K562 (cell line): Measurements from ENCODE around the gene FXYD1. TPM values are rescaled to one million over a fixed set of nuclear protein-coding genes. Genes with fewer than 3 reads are reported as not detected.

Experiments used
- ARID1B ChIP-seq: fragments of 450-650 bp; IDR thresholded peaks from 2 replicates; pipeline ENCODE4 v1.6.1; 2016; ENCODE audit warnings: antibody characterized with exemption, mild to moderate bottlenecking, inconsistent platforms
- GTF3C2 ChIP-seq: IDR thresholded peaks from 3 replicates; pipeline ENCODE4 v1.6.1; 2011; ENCODE audit warnings: borderline replicate concordance, mild to moderate bottlenecking, moderate library complexity; ENCODE audit not compliant: insufficient read length; ENCODE audit errors: extremely low read depth
- MLLT1 ChIP-seq, 2 experiments: fragments of 450-650 bp; IDR thresholded peaks; 2 replicates each; pipeline ENCODE4 v1.6.1; 2016
- NKRF ChIP-seq: fragments of 450-650 bp; IDR thresholded peaks from 2 replicates; pipeline ENCODE4 v1.6.1; 2016; ENCODE audit warnings: borderline replicate concordance
- NR2C1 ChIP-seq, 2 experiments: fragments of 450-650 bp; IDR thresholded peaks; 2 replicates each; pipeline ENCODE4 v1.6.1; 2017; ENCODE audit warnings: mild to moderate bottlenecking in 2 of 2, antibody characterized with exemption in 1 of 2, inconsistent platforms in 1 of 2, missing compliant biosample characterization in 1 of 2, missing genetic modification characterization in 1 of 2
- RB1 ChIP-seq: fragments of 450-650 bp; IDR thresholded peaks from 2 replicates; pipeline ENCODE4 v1.6.1; 2017; ENCODE audit warnings: low read depth, mild to moderate bottlenecking
- SOX6 ChIP-seq: fragments of 450-650 bp; IDR thresholded peaks from 2 replicates; pipeline ENCODE4 v1.6.1; 2014; ENCODE audit warnings: mild to moderate bottlenecking
- ZC3H11A ChIP-seq: IDR thresholded peaks from 2 replicates; pipeline ENCODE4 v1.6.1; 2012; ENCODE audit warnings: low read depth, low read length, improper control_type of control experiment
- polyA plus RNA-seq, 8 experiments: library from polyadenylated mRNA; depleted of rRNA in 4 of 8; stranded (reverse) in 5 of 8; unstranded in 3 of 8; fragments of >200 nt; fragmentation: Nextera tagmentation in 2 of 8; fragmentation: Illumina TruSeq in 1 of 8; extraction: Ambion mirVana in 2 of 8; extraction: Trizol in 1 of 8; gene quantifications; 2 replicates each; pipeline versions ENCODE4 v1.2.1 to v1.2.3, GENCODE V29; 2011 to 2014; ENCODE audit warnings: inconsistent platforms in 1 of 8, missing spikeins in 1 of 8
- total RNA-seq, 7 experiments: library from RNA; depleted of rRNA in 6 of 7; stranded (reverse); fragments of >200 nt in 6 of 7; fragmentation: Illumina TruSeq in 2 of 7; extraction: Trizol in 2 of 7; gene quantifications; 2 replicates each; pipeline versions ENCODE4 v1.2.1 to v1.2.3, GENCODE V29; 2011 to 2021; ENCODE audit warnings: low replicate concordance in 1 of 7
- TF ChIP-seq, protein P1 (sequence below): fragments of 450-650 bp; conservative IDR thresholded peaks from 2 replicates; pipeline ENCODE4 v1.6.1; 2016; ENCODE audit warnings: missing genetic modification characterization, low read depth, mild to moderate bottlenecking, missing compliant biosample characterization, moderate library complexity
- TF ChIP-seq, protein P2 (sequence below): fragments of 250-450 bp; sonication (Bioruptor Pico); IDR thresholded peaks from 2 replicates; pipeline ENCODE4 v1.8.0; 2022; ENCODE audit warnings: inconsistent platforms, mild to moderate bottlenecking, moderate library complexity, borderline replicate concordance
- TF ChIP-seq, protein P3 (sequence below), 3 experiments: IDR thresholded peaks in 2 of 3; conservative IDR thresholded peaks in 1 of 3; 2 replicates each; pipeline ENCODE4 v1.5.1; 2011 to 2012; ENCODE audit warnings: low read length in 3 of 3, mild to moderate bottlenecking in 3 of 3, control low read depth in 2 of 3, improper control_type of control experiment in 1 of 3, inconsistent platforms in 1 of 3, low read depth in 1 of 3, mixed read lengths in 1 of 3, moderate library complexity in 1 of 3; ENCODE audit not compliant: insufficient read depth in 2 of 3
- TF ChIP-seq, protein P4 (sequence below): fragments of 450-650 bp; IDR thresholded peaks from 2 replicates; pipeline ENCODE4 v1.7.0; 2016; ENCODE audit warnings: borderline replicate concordance

Gene FXYD1
- total and polyA plus RNA-seq, 9 of the 15 experiments (the other 6 are each of a cell fraction or from before 2014, with no cell fraction given), result 0.40 to 3.2 (median 1.8) TPM; not detected in 3

- TF ChIP-seq GTF3C2, result no peak
- TF ChIP-seq, protein P1, sequence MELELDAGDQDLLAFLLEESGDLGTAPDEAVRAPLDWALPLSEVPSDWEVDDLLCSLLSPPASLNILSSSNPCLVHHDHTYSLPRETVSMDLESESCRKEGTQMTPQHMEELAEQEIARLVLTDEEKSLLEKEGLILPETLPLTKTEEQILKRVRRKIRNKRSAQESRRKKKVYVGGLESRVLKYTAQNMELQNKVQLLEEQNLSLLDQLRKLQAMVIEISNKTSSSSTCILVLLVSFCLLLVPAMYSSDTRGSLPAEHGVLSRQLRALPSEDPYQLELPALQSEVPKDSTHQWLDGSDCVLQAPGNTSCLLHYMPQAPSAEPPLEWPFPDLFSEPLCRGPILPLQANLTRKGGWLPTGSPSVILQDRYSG (tag), result peak; percentile 98
- no peak for TF ChIP-seq ARID1B
- TF ChIP-seq NR2C1 (IDR thresholded peaks at IDR 0.05), result no peak
- peak; percentile 86 for TF ChIP-seq NR2C1 (tag; IDR thresholded peaks at IDR 0.05)
- no peak for TF ChIP-seq RB1
- TF ChIP-seq, protein P2, sequence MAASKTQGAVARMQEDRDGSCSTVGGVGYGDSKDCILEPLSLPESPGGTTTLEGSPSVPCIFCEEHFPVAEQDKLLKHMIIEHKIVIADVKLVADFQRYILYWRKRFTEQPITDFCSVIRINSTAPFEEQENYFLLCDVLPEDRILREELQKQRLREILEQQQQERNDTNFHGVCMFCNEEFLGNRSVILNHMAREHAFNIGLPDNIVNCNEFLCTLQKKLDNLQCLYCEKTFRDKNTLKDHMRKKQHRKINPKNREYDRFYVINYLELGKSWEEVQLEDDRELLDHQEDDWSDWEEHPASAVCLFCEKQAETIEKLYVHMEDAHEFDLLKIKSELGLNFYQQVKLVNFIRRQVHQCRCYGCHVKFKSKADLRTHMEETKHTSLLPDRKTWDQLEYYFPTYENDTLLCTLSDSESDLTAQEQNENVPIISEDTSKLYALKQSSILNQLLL (CRISPR knock-in tag), result no peak
- TF ChIP-seq NKRF, result no peak
- TF ChIP-seq MLLT1 (IDR thresholded peaks at IDR 0.05), result no peak
- TF ChIP-seq, protein P3, sequence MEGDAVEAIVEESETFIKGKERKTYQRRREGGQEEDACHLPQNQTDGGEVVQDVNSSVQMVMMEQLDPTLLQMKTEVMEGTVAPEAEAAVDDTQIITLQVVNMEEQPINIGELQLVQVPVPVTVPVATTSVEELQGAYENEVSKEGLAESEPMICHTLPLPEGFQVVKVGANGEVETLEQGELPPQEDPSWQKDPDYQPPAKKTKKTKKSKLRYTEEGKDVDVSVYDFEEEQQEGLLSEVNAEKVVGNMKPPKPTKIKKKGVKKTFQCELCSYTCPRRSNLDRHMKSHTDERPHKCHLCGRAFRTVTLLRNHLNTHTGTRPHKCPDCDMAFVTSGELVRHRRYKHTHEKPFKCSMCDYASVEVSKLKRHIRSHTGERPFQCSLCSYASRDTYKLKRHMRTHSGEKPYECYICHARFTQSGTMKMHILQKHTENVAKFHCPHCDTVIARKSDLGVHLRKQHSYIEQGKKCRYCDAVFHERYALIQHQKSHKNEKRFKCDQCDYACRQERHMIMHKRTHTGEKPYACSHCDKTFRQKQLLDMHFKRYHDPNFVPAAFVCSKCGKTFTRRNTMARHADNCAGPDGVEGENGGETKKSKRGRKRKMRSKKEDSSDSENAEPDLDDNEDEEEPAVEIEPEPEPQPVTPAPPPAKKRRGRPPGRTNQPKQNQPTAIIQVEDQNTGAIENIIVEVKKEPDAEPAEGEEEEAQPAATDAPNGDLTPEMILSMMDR (IDR thresholded peaks at IDR 0.05 in 2 of 3, conservative IDR thresholded peaks at IDR 0.05 in 1 of 3; ENCODE audit: insufficient read depth in 2 of 3, low read depth in 1 of 3, low read length in 3 of 3), result no peak
- TF ChIP-seq, protein P4, sequence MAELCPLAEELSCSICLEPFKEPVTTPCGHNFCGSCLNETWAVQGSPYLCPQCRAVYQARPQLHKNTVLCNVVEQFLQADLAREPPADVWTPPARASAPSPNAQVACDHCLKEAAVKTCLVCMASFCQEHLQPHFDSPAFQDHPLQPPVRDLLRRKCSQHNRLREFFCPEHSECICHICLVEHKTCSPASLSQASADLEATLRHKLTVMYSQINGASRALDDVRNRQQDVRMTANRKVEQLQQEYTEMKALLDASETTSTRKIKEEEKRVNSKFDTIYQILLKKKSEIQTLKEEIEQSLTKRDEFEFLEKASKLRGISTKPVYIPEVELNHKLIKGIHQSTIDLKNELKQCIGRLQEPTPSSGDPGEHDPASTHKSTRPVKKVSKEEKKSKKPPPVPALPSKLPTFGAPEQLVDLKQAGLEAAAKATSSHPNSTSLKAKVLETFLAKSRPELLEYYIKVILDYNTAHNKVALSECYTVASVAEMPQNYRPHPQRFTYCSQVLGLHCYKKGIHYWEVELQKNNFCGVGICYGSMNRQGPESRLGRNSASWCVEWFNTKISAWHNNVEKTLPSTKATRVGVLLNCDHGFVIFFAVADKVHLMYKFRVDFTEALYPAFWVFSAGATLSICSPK, result no peak
- TF ChIP-seq ZC3H11A, result no peak
- 0 out of 2 replicates have a peak, but pooled peaks have one; percentile 23 for TF ChIP-seq SOX6
Observed at GRCh38 chr19:35165200-35166058, 26.8 kb downstream of the FXYD1 start (continued).
